Stimulated activated CD4-positive, alpha-beta T cell treated with anti-CD3 and anti-CD28 coated beads, Interleukin-1b, Interleukin-23, amount 100 ng/mL, for 4 hours (primary cell): ENCODE measurements around the gene REPS1.
A peak's percentile ranks its signal among the peaks of the same experiment; 100 is the strongest.
"Not testable (repeated sequence)": the region's sequence is repeated elsewhere in the genome, so short reads cannot be mapped to it uniquely, and the experiment has no call there.

ENCODE experiments used
- DNase-seq, 2 donors: peaks; one replicate each; pipeline ENCODE4 v3.0.0-alpha.2; 2020; ENCODE audit warnings: low read depth in 2 of 2

Gene REPS1

DNA sequence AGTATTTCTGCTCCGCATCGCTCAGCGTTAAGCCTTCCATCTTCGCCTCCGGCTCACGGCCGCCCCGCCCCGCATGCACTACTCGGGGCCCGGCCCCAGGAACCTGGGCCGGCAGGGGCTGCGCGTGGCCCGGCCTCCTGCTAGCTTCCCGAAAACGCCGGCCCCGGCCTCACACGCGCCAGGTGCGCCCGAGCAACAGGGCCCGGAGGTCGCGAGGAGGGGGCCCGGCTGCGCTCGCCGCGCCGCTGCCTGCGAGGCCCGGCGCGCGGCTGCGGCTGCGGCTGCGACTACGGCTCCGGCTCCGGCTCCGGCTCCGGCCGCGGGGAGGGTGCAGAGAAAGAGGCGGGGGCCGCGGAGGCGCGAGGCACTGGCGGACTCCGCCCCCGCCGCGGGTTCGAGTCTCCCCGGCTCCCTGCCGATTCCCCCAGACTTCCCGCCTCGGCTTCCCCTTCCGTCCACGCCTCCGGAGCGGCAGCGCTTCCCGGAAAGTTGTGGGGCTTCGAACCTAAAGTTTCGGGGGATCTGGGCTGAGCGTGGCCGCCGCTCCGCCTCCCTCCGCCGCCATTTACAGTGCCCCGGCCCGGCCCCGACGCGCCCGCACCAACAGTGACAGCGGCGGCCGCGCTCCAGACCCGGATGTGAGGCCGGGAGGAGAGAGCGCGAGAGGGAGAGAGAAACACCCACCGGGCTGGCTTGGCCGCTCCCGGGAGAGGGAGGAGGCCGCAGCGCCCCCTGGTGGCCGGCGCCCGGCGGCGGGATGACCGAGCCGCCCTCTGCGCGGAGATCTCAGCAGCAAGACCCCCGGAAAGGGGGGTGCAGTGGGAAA is at the start of gene REPS1:
Gene REPS1 (minus strand): TSS at position 611 of the 826 bp plus-strand sequence. CDS start 571 bp downstream, at position 40.
- DNase-seq: peak; percentile 86 to 94

GRCh38 chr6:139037490-139037889 is 49.4 kb upstream of the REPS1 start:
- no peak for DNase-seq

DNA sequence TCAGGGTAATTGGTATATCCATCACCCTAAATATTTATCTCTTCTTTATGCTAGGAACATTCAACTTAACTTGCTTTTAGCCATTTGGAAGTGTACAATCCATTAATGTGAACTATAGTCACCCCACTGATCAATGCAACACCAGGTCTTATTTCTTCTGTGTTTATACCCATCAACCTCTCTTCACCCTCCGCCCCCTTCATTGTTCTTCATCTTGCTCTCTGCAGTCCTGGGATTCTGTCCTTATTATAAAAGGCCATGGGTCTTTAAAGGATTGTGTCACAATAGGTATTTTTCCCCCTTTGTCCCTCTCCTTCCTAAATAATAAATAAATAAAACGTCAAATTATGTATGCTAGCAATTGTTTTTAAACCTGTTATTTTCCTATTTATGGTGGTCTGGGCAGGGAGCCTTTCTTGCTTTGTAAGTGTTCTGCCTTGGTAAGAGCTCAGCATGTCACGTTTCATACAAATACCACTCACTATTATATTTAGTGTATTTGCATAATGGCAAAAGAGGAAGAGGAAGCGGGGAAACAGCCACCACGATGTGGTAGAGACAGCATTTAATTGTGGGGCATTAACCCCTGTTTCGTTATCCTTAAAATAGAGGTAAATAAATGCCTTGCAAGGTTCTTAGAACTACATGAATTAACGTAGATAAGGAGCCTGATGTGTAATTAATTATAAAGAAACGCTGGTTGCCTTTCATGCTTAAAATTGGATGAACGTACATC is 42.3 kb upstream of the REPS1 start:
- DNase-seq: no peak

GRCh38 chr6:139029470-139030227 is 41.6 kb upstream of the REPS1 start:
- no peak for DNase-seq

DNA sequence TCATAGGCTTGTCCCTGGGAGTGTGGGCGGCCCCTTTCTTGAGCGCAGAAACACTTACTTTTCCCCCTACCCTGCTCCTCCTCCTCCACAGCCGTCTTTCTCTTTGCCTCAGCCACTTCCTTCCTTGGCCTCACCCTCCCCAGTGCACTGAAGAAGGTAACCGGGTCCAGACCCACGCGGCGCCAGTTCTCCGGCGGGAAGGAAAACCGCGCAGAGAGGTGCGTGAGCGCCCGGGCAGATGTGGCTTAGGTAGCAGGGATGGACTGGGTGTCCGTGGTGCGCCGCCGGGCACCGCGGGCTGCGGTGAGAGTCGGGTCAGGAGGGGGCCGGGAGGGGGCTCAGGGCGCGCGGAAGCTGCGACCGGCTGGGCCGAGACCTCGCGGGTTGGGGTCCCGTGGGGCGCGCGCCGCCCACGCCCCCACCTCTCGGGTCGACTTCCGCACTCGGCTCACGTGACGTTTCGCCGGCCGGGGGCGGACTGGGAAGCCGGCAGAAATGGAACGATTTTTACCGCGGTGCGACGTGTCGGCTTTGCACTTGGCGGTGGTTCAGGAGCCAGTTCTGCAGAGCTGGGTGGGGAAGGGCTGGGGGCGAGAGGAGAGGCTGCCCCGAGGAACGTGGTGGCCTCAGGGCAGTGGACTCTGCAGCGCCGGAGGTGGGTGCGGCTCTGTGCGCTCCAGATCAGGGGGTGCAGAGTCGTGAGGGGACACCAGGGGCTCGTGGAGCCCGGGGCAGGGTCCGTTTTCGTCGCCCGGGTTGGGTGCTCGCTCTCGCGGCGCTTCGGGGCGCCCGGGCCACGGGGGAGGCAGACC is 40.8 kb upstream of the REPS1 start, which contains the start of gene ABRACL:
Gene ABRACL (plus strand): TSS at position 88 of the 812 bp plus-strand sequence. CDS start 5,416 bp downstream, outside the sequence.
- peak; percentile 74 to 77 for DNase-seq

- no peak for DNase-seq
Measured at GRCh38 chr6:139028215-139028657, 40.2 kb upstream of the REPS1 start.

GRCh38 chr6:139027620-139028182 is 39.6 kb upstream of the REPS1 start:
- DNase-seq: peak; percentile 15 to 18

DNA sequence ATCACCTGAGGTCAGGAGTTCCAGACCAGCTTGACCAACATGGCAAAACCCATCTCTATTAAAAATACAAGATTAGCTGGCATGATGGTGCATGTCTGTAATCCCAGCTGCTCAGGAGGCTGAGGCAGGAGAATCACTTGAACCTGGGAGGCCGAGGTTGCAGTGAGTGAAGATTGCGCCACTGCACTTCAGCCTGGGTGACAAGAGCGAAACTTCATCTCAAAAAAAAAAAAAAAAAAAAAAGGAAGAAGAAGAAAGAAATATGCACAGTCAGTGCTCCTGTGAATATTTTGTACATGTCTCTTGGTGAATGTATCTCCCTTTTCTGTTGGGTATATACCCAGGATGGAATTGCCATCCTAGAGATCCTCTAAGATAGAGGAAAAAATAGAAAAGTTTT is 37.4 kb upstream of the REPS1 start:
- DNase-seq: not testable (repeated sequence)

DNA sequence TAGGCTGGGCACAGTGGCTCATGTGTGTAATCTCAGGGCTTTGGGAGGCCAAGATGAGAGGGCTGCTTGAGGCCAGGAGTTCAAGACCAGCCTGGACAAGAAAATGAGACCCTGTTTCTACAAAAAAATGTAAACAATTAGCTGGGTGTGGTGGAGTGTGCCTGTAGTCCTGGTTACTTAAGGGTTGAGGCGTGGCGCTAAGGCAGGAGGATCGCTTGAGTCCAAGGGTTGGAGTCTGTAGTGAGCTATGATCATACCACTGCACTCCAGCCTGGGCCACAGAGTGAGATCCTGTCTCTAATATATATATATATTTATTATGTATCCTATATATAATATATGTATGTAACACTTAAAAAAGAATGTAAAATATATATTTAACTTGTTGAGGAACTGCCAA is 32.6 kb upstream of the REPS1 start:
- DNase-seq: no peak

- DNase-seq: no peak
Measured at GRCh38 chr6:139019722-139020121, 31.7 kb upstream of the REPS1 start.

DNA sequence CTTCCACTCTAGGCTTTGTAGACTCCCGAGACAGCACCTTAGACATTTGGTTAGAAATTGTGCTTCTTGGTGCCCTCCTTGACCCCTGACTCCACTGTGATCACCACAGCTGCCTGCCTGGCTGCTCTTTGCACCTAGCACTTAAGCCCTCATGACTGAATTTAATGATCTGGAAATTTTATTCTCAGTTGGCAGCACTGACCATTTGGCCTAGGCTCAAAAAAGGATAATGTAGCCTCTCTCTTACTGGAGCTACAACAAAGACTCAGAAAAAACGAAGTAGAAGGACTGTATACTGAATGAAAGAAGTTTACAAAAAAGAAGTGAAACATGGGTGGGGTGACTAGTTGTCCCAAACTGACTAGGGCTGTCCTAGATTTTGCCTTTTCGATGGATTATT is 29.2 kb upstream of the REPS1 start:
- no peak for DNase-seq

DNA sequence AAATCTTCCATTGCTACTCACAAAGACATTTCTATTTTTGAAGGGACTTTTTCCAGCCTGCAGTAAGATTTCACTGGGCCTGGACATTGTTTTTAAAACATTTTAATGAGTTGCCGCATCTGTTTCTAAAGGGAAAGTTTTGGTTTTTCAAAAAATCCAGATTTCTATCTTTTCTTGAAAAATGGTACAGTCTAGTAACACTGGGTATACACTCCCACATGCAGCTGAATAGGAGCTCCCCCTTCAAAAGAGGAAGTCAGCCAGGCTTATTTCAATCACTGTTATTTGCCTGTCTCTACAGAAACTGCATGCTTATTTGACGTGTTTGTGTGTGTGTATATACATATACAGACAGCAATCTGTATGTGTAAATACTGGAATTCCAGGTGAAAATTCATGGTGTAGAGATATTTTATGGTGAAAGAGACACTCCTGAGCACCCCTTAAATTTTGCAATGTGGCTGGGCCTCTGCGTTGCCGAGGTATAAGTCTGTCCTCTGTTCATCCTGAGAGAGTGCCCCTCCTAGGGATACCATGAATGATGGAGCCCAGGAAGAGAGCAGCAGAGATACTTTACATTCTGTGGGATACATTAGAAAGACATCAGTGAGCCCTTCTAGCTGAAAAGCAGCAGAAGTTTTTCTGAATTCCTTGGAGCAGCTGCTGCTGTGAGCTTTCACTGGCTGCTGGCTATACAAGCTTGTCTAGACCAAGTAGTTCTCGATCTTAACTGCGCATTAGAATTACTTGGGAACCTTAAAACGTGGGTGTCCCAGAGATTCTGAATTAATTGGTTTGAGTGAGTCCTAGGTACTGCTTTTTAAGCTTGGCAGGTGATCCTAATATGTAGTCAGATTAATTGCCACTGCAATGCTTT is 28.5 kb upstream of the REPS1 start:
- DNase-seq: no peak

- DNase-seq: no peak
Measured at GRCh38 chr6:139014945-139015344, 26.9 kb upstream of the REPS1 start.

GRCh38 chr6:139013185-139013800 is 25.2 kb upstream of the REPS1 start:
- no peak for DNase-seq

DNA sequence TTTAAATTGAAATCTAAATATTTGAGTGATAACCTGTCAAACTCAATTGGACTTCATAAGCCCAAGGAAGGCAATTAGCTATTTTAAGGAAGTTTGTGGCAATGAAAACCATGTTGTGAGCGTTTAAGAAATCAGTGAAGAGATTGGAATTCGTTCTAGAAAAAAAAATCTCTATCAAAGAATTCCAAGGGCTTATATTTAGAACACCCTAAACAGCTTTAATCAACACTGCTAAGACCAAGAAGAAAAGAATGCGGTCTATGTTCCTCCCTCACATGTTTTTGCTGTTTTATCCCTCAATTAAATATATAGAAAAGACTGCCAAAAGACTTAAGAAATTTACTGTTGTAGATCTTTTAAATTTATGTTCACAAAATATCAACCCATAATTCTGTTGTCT is 23.9 kb upstream of the REPS1 start:
- DNase-seq: no peak

DNA sequence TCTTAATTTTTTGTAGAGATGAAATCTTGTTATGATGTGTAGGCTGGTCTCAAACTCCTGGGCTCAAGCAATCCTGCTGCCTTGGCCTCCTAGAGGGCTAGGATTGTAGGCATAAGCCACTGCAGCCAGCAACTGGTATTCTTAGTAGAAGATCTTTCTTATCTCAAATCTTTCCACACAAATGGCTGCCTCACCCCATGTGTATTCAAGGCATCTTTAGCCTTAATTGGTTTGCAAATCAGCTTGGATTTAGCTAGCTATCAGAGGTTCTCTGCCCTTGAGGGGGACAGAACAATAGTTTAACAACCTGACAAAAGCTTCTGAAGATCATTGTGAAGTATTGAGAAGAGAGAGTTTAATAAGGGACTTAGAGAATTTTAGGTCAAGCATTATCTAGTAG is 22.6 kb upstream of the REPS1 start:
- DNase-seq: no peak

GRCh38 chr6:139008117-139008516 is 20.1 kb upstream of the REPS1 start:
- DNase-seq: no peak

- DNase-seq: no peak
Measured at GRCh38 chr6:139007428-139007827, 19.4 kb upstream of the REPS1 start.

GRCh38 chr6:139006477-139006876 is 18.4 kb upstream of the REPS1 start:
- DNase-seq: no peak
